ENCODE data around the gene USP27X.

The USP27X gene

DNA sequence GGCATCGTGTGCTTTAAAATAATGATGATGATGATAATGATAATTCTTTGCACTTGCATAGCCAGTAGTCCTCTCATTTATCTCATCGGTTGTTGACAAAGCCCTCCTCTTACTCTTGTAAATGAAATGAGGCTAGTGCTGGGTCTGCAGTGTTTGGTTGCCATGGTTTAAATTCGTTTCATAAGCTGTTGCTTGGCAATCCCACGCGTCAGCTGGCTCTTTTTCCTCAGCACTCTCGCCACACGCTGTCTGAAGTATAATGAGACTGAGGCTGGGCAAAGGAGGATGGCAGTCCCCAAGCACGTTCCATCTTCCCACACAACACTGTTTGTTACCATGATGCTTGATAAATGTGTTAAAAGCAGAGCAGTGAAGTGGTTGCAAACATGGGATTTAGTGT is 34.7 kb upstream of the USP27X start:
- no peak overlapping the region for H3K4me3 ChIP-seq (ENCODE audit: insufficient read depth in 1 of 2, low read depth in 1 of 2, low read length in 2 of 2)
- no peak overlapping the region for H2AK5ac ChIP-seq (ENCODE audit: low read length, severe bottlenecking)
- no peak overlapping the region for H2BK12ac ChIP-seq (ENCODE audit: low read length in 2 of 2)
- H3K27ac ChIP-seq (ENCODE audit: low read length, poor library complexity, severe bottlenecking): no peak overlapping the region
- H3K9me3 ChIP-seq (ENCODE audit: control insufficient read depth, low read length): peaks cover 21% of the 10 kb centered on the region
- H2BK15ac ChIP-seq (ENCODE audit: low read depth, poor library complexity, severe bottlenecking): no peak overlapping the region
- no peak overlapping the region for H3K4ac ChIP-seq (ENCODE audit: low read depth in 1 of 2, low read length in 2 of 2)
- no peak overlapping the region for H3K23ac ChIP-seq (ENCODE audit: low read length in 2 of 2)
- no peak for DNase-seq
- H3K36me3 ChIP-seq (ENCODE audit: control insufficient read depth in 1 of 2, insufficient read depth in 2 of 2, low read depth in 1 of 2, low read length in 2 of 2): no peaks in the 10 kb centered on the region
- H4K91ac ChIP-seq (ENCODE audit: low read length): no peak overlapping the region
- H2BK5ac ChIP-seq (ENCODE audit: low read depth, low read length, poor library complexity, severe bottlenecking): no peak overlapping the region
- 84% methylated on average over 5 of the region's 8 CpGs for WGBS
- H2AFZ ChIP-seq (ENCODE audit: low read depth, low read length): no peak overlapping the region
- no peak overlapping the region for H3K9ac ChIP-seq (ENCODE audit: low read length)
- no peak overlapping the region for H3K4me2 ChIP-seq (ENCODE audit: low read length, poor library complexity, severe bottlenecking)
- no peaks in the 10 kb centered on the region for H3K4me1 ChIP-seq (ENCODE audit: control insufficient read depth, insufficient read depth, low read depth, low read length)
- H3K18ac ChIP-seq (ENCODE audit: low read depth in 1 of 2, low read length in 2 of 2): no peak overlapping the region
- H2BK120ac ChIP-seq (ENCODE audit: low read depth, low read length): no peak overlapping the region
- no peaks in the 10 kb centered on the region for H3K79me1 ChIP-seq (replicated peaks; ENCODE audit: low read length, poor library complexity, severe bottlenecking)
- no peak overlapping the region for H4K8ac ChIP-seq (ENCODE audit: low read length)
- H3K27me3 ChIP-seq (ENCODE audit: control insufficient read depth in 1 of 2, insufficient read depth in 1 of 2, low read length in 2 of 2): peaks cover 0 to 46% of the 10 kb centered on the region in 2 experiments
- H3K14ac ChIP-seq (ENCODE audit: low read length in 2 of 2): no peak overlapping the region

- no peak overlapping the region for H2AK5ac ChIP-seq (ENCODE audit: low read length, severe bottlenecking)
- H2BK12ac ChIP-seq (ENCODE audit: low read length in 2 of 2): no peak overlapping the region
- H3K36me3 ChIP-seq (ENCODE audit: control insufficient read depth in 1 of 2, insufficient read depth in 2 of 2, low read depth in 1 of 2, low read length in 2 of 2): no peaks in the 10 kb centered on the region
- H3K14ac ChIP-seq (ENCODE audit: low read length in 2 of 2): no peak overlapping the region
- H3K18ac ChIP-seq (ENCODE audit: low read depth in 1 of 2, low read length in 2 of 2): no peak overlapping the region
- H3K23ac ChIP-seq (ENCODE audit: low read length in 2 of 2): no peak overlapping the region
- H2BK120ac ChIP-seq (ENCODE audit: low read depth, low read length): no peak overlapping the region
- H2AFZ ChIP-seq (ENCODE audit: low read depth, low read length): no peak overlapping the region
- no peak overlapping the region for H3K9ac ChIP-seq (ENCODE audit: low read length)
- peaks cover 21% of the 10 kb centered on the region for H3K9me3 ChIP-seq (ENCODE audit: control insufficient read depth, low read length)
- peak; percentile 53 for DNase-seq
- H4K91ac ChIP-seq (ENCODE audit: low read length): no peak overlapping the region
- no peaks in the 10 kb centered on the region for H3K4me1 ChIP-seq (ENCODE audit: control insufficient read depth, insufficient read depth, low read depth, low read length)
- H3K4me2 ChIP-seq (ENCODE audit: low read length, poor library complexity, severe bottlenecking): no peak overlapping the region
- no peak overlapping the region for H2BK5ac ChIP-seq (ENCODE audit: low read depth, low read length, poor library complexity, severe bottlenecking)
- H3K27ac ChIP-seq (ENCODE audit: low read length, poor library complexity, severe bottlenecking): no peak overlapping the region
- H4K8ac ChIP-seq (ENCODE audit: low read length): no peak overlapping the region
- H2BK15ac ChIP-seq (ENCODE audit: low read depth, poor library complexity, severe bottlenecking): no peak overlapping the region
- WGBS: 71% methylated on average over 4 of the region's 4 CpGs
- no peak overlapping the region for H3K4me3 ChIP-seq (ENCODE audit: insufficient read depth in 1 of 2, low read depth in 1 of 2, low read length in 2 of 2)
- no peaks in the 10 kb centered on the region for H3K79me1 ChIP-seq (replicated peaks; ENCODE audit: low read length, poor library complexity, severe bottlenecking)
- no peak overlapping the region for H3K4ac ChIP-seq (ENCODE audit: low read depth in 1 of 2, low read length in 2 of 2)
- H3K27me3 ChIP-seq (ENCODE audit: control insufficient read depth in 1 of 2, insufficient read depth in 1 of 2, low read length in 2 of 2): peaks cover 0 to 45% of the 10 kb centered on the region in 2 experiments
Measured at GRCh38 chrX:49845701-49846403, 33.4 kb upstream of the USP27X start.

GRCh38 chrX:49846522-49846921 is 32.8 kb upstream of the USP27X start:
- peaks cover 0 to 45% of the 10 kb centered on the region in 2 experiments for H3K27me3 ChIP-seq (ENCODE audit: control insufficient read depth in 1 of 2, insufficient read depth in 1 of 2, low read length in 2 of 2)
- no peak overlapping the region for H3K9ac ChIP-seq (ENCODE audit: low read length)
- no CpG with 5 or more reads among the region's 1 CpG for WGBS
- DNase-seq: no peak
- no peak overlapping the region for H4K91ac ChIP-seq (ENCODE audit: low read length)
- no peak overlapping the region for H3K18ac ChIP-seq (ENCODE audit: low read depth in 1 of 2, low read length in 2 of 2)
- peaks cover 21% of the 10 kb centered on the region for H3K9me3 ChIP-seq (ENCODE audit: control insufficient read depth, low read length)
- no peak overlapping the region for H3K14ac ChIP-seq (ENCODE audit: low read length in 2 of 2)
- H3K23ac ChIP-seq (ENCODE audit: low read length in 2 of 2): no peak overlapping the region
- no peak overlapping the region for H3K27ac ChIP-seq (ENCODE audit: low read length, poor library complexity, severe bottlenecking)
- no peak overlapping the region for H2AK5ac ChIP-seq (ENCODE audit: low read length, severe bottlenecking)
- no peaks in the 10 kb centered on the region for H3K36me3 ChIP-seq (ENCODE audit: control insufficient read depth in 1 of 2, insufficient read depth in 2 of 2, low read depth in 1 of 2, low read length in 2 of 2)
- no peak overlapping the region for H2BK5ac ChIP-seq (ENCODE audit: low read depth, low read length, poor library complexity, severe bottlenecking)
- no peak overlapping the region for H2BK15ac ChIP-seq (ENCODE audit: low read depth, poor library complexity, severe bottlenecking)
- H2AFZ ChIP-seq (ENCODE audit: low read depth, low read length): no peak overlapping the region
- no peak overlapping the region for H2BK120ac ChIP-seq (ENCODE audit: low read depth, low read length)
- no peak overlapping the region for H2BK12ac ChIP-seq (ENCODE audit: low read length in 2 of 2)
- H3K4me2 ChIP-seq (ENCODE audit: low read length, poor library complexity, severe bottlenecking): no peak overlapping the region
- no peaks in the 10 kb centered on the region for H3K79me1 ChIP-seq (replicated peaks; ENCODE audit: low read length, poor library complexity, severe bottlenecking)
- H4K8ac ChIP-seq (ENCODE audit: low read length): no peak overlapping the region
- H3K4ac ChIP-seq (ENCODE audit: low read depth in 1 of 2, low read length in 2 of 2): no peak overlapping the region
- H3K4me3 ChIP-seq (ENCODE audit: insufficient read depth in 1 of 2, low read depth in 1 of 2, low read length in 2 of 2): no peak overlapping the region
- no peaks in the 10 kb centered on the region for H3K4me1 ChIP-seq (ENCODE audit: control insufficient read depth, insufficient read depth, low read depth, low read length)

- Histone ChIP-seq H4K91ac (ENCODE audit: low read length) (no peak overlapping the region), H2BK5ac (ENCODE audit: low read depth, low read length, poor library complexity, severe bottlenecking) (no peak overlapping the region), H2BK15ac (ENCODE audit: low read depth, poor library complexity, severe bottlenecking) (no peak overlapping the region), H2AFZ (ENCODE audit: low read depth, low read length) (no peak overlapping the region), H3K9me3 (ENCODE audit: control insufficient read depth, low read length) (peaks cover 26% of the 10 kb centered on the region), H3K79me1 (replicated peaks; ENCODE audit: low read length, poor library complexity, severe bottlenecking) (no peaks in the 10 kb centered on the region), H3K27ac (ENCODE audit: low read length, poor library complexity, severe bottlenecking) (no peak overlapping the region), H3K4me1 (ENCODE audit: control insufficient read depth, insufficient read depth, low read depth, low read length) (no peaks in the 10 kb centered on the region), H2BK12ac (ENCODE audit: low read length in 2 of 2) (no peak overlapping the region), H3K4me3 (ENCODE audit: insufficient read depth in 1 of 2, low read depth in 1 of 2, low read length in 2 of 2) (no peak overlapping the region), H3K18ac (ENCODE audit: low read depth in 1 of 2, low read length in 2 of 2) (no peak overlapping the region), H3K27me3 (ENCODE audit: control insufficient read depth in 1 of 2, insufficient read depth in 1 of 2, low read length in 2 of 2) (peaks cover 0 to 53% of the 10 kb centered on the region in 2 experiments), H3K4ac (ENCODE audit: low read depth in 1 of 2, low read length in 2 of 2) (no peak overlapping the region), H2AK5ac (ENCODE audit: low read length, severe bottlenecking) (no peak overlapping the region), H3K4me2 (ENCODE audit: low read length, poor library complexity, severe bottlenecking) (no peak overlapping the region), H3K23ac (ENCODE audit: low read length in 2 of 2) (no peak overlapping the region), H3K9ac (ENCODE audit: low read length) (no peak overlapping the region), H3K14ac (ENCODE audit: low read length in 2 of 2) (no peak overlapping the region), H4K8ac (ENCODE audit: low read length) (no peak overlapping the region), H2BK120ac (ENCODE audit: low read depth, low read length) (no peak overlapping the region), H3K36me3 (ENCODE audit: control insufficient read depth in 1 of 2, insufficient read depth in 2 of 2, low read depth in 1 of 2, low read length in 2 of 2) (no peaks in the 10 kb centered on the region)
- no CpG with 5 or more reads among the region's 3 CpGs for WGBS
- no peak for DNase-seq
Measured at GRCh38 chrX:49848275-49848674, 31.0 kb upstream of the USP27X start.

All from mesenchymal stem cell (in vitro differentiated cells and primary cell).